ENCODE data around the gene DEXI. TPM values are rescaled to one million over a fixed set of nuclear protein-coding genes. Genes with fewer than 3 reads are reported as not detected.

Gene DEXI
- total RNA-seq, 1 experiment from 2014 or later, result 28.3 TPM

GRCh38 chr16:10982465-10983150 lies 40.3 kb upstream of the DEXI start:
- Histone ChIP-seq H3K27ac (ENCODE audit: insufficient read length, low read depth, low read length) (no peak overlapping the region), H2BK12ac (ENCODE audit: insufficient read length, low read depth, low read length) (no peak overlapping the region), H3K79me2 (ENCODE audit: insufficient read depth, low read length) (no peaks in the 10 kb centered on the region), H3K23ac (ENCODE audit: insufficient read length, low read depth, low read length) (no peak overlapping the region), H3K4me1 (ENCODE audit: insufficient read depth, low read length) (no peaks in the 10 kb centered on the region), H3K14ac (ENCODE audit: insufficient read depth, low read length) (no peak overlapping the region), H4K5ac (ENCODE audit: insufficient read length, low read depth, low read length) (no peak overlapping the region), H3K56ac (ENCODE audit: insufficient read length, low read depth, low read length) (no peak overlapping the region), H2BK120ac (ENCODE audit: low read depth, low read length, poor library complexity, severe bottlenecking) (no peak overlapping the region), H4K91ac (ENCODE audit: insufficient read length, low read depth, low read length) (no peak overlapping the region), H4K20me1 (ENCODE audit: control insufficient read depth, insufficient read depth, insufficient read length) (no peaks in the 10 kb centered on the region), H3K23me2 (ENCODE audit: insufficient read length, low read depth, low read length, poor library complexity, severe bottlenecking) (no peaks in the 10 kb centered on the region), H4K8ac (replicated peaks; ENCODE audit: insufficient read length, low read depth, low read length) (no peak overlapping the region), H2AK5ac (ENCODE audit: insufficient read length, low read length) (no peak overlapping the region), H3K4me2 (ENCODE audit: insufficient read depth, insufficient read length, low read length) (no peak overlapping the region), H3K18ac (ENCODE audit: insufficient read length, low read depth, low read length) (no peak overlapping the region), H2BK15ac (ENCODE audit: low read depth, low read length) (no peak overlapping the region), H2AFZ (ENCODE audit: low read length) (no peak overlapping the region), H3K4ac (ENCODE audit: low read depth, low read length) (no peak overlapping the region), H3T11ph (ENCODE audit: low read length) (no peak overlapping the region), H2BK20ac (ENCODE audit: low read depth, low read length, poor library complexity, severe bottlenecking) (no peak overlapping the region), H3K79me1 (ENCODE audit: insufficient read depth, low read depth, low read length, poor library complexity, severe bottlenecking) (no peaks in the 10 kb centered on the region), H3K9ac (ENCODE audit: extremely low read depth, insufficient read length, low read length) (no peak overlapping the region), H3K9me3 (ENCODE audit: control insufficient read depth, low read depth, low read length) (no peaks in the 10 kb centered on the region), H2BK5ac (ENCODE audit: insufficient read length, low read length) (no peak overlapping the region), H3K27me3 (ENCODE audit: insufficient read depth, low read length) (no peaks in the 10 kb centered on the region)
- Mint-ChIP-seq H3K4me1 (peaks cover 9 to 29% of the 10 kb centered on the region in 2 experiments), H3K9me3 (no peaks in the 10 kb centered on the region), H3K4me3 (no peak overlapping the region), H3K27ac (no peak overlapping the region), H3K27me3 (ENCODE audit: low read depth) (no peaks in the 10 kb centered on the region), H3K36me3 (ENCODE audit: insufficient read depth in 1 of 3, low read depth in 3 of 3) (peaks cover 0 to 10% (median 0%) of the 10 kb centered on the region in 3 experiments; a peak in 2 of 7 replicates)
- no peak for DNase-seq
- TF ChIP-seq, protein P1, sequence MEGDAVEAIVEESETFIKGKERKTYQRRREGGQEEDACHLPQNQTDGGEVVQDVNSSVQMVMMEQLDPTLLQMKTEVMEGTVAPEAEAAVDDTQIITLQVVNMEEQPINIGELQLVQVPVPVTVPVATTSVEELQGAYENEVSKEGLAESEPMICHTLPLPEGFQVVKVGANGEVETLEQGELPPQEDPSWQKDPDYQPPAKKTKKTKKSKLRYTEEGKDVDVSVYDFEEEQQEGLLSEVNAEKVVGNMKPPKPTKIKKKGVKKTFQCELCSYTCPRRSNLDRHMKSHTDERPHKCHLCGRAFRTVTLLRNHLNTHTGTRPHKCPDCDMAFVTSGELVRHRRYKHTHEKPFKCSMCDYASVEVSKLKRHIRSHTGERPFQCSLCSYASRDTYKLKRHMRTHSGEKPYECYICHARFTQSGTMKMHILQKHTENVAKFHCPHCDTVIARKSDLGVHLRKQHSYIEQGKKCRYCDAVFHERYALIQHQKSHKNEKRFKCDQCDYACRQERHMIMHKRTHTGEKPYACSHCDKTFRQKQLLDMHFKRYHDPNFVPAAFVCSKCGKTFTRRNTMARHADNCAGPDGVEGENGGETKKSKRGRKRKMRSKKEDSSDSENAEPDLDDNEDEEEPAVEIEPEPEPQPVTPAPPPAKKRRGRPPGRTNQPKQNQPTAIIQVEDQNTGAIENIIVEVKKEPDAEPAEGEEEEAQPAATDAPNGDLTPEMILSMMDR (conservative IDR thresholded peaks at IDR 0.05), result no peak
- WGBS (ENCODE audit: extremely low coverage, insufficient read length, low lambda C conversion rate), result no CpG with 5 or more reads among the region's 15 CpGs

Measured in H9 (cell line).